ENCODE results near the gene TMEM233. TPM values are rescaled to one million over a fixed set of nuclear protein-coding genes. Genes with fewer than 3 reads are reported as not detected.

TMEM233 gene
- total RNA-seq, 2 donors from 2014 or later: not detected

- no peaks in the 10 kb centered on the region for H3K9me3 ChIP-seq (ENCODE audit: control insufficient read depth, low read length)
- no peak overlapping the region for H3K27ac ChIP-seq (ENCODE audit: low read depth, low read length)
- 87 to 97% methylated on average over 4 to 5 of the region's 5 CpGs for WGBS, 2 experiments (ENCODE audit: insufficient coverage in 1 of 2, insufficient read length in 1 of 2)
- no peak overlapping the region for H3K27ac Mint-ChIP-seq
- H3K36me3 Mint-ChIP-seq (ENCODE audit: low read depth): no peaks in the 10 kb centered on the region
- peaks cover 11% of the 10 kb centered on the region for H3K27me3 Mint-ChIP-seq (ENCODE audit: insufficient read depth)
- peaks cover 4% of the 10 kb centered on the region for H3K4me1 ChIP-seq (ENCODE audit: control insufficient read depth, insufficient read depth, low read length)
- H3K4me1 Mint-ChIP-seq: no peaks in the 10 kb centered on the region
- peaks cover 3% of the 10 kb centered on the region for H3K9me3 Mint-ChIP-seq
- no peak overlapping the region for H3K4me3 Mint-ChIP-seq
- TF ChIP-seq CTCF (conservative IDR thresholded peaks at IDR 0.05): no peak
- H3K9ac ChIP-seq (ENCODE audit: extremely low read depth, low read length, poor library complexity, severe bottlenecking): no peak overlapping the region
- no peaks in the 10 kb centered on the region for H3K36me3 ChIP-seq (ENCODE audit: control insufficient read depth, insufficient read depth, low read length)
- DNase-seq: no peak
- no peak overlapping the region for H3K4me3 ChIP-seq (ENCODE audit: low read length)
- H3K27me3 ChIP-seq (ENCODE audit: control insufficient read depth, insufficient read depth, low read length, poor library complexity, severe bottlenecking): peaks cover 10% of the 10 kb centered on the region
Measured at GRCh38 chr12:119660076-119660475, 66.5 kb downstream of the TMEM233 start.

GRCh38 chr12:119661882-119662281 is 68.3 kb downstream of the TMEM233 start:
- Mint-ChIP-seq H3K27me3 (ENCODE audit: insufficient read depth) (peaks cover 8% of the 10 kb centered on the region), H3K4me3 (no peak overlapping the region), H3K4me1 (no peaks in the 10 kb centered on the region), H3K9me3 (no peaks in the 10 kb centered on the region), H3K36me3 (ENCODE audit: low read depth) (no peaks in the 10 kb centered on the region), H3K27ac (no peak overlapping the region)
- no peak overlapping the region for H3K9ac ChIP-seq (ENCODE audit: extremely low read depth, low read length, poor library complexity, severe bottlenecking)
- 74 to 86% methylated on average over 1 to 4 of the region's 4 CpGs for WGBS, 2 experiments (ENCODE audit: insufficient coverage in 1 of 2, insufficient read length in 1 of 2)
- H3K4me3 ChIP-seq (ENCODE audit: low read length): no peak overlapping the region
- H3K27ac ChIP-seq (ENCODE audit: low read depth, low read length): no peak overlapping the region
- no peaks in the 10 kb centered on the region for H3K9me3 ChIP-seq (ENCODE audit: control insufficient read depth, low read length)
- peaks cover 10% of the 10 kb centered on the region for H3K27me3 ChIP-seq (ENCODE audit: control insufficient read depth, insufficient read depth, low read length, poor library complexity, severe bottlenecking)
- no peaks in the 10 kb centered on the region for H3K36me3 ChIP-seq (ENCODE audit: control insufficient read depth, insufficient read depth, low read length)
- no peak for TF ChIP-seq CTCF (conservative IDR thresholded peaks at IDR 0.05)
- DNase-seq: no peak
- H3K4me1 ChIP-seq (ENCODE audit: control insufficient read depth, insufficient read depth, low read length): peaks cover 10% of the 10 kb centered on the region

GRCh38 chr12:119664642-119665041 is 71.1 kb downstream of the TMEM233 start:
- Mint-ChIP-seq H3K27me3 (ENCODE audit: insufficient read depth) (peaks cover 8% of the 10 kb centered on the region), H3K27ac (no peak overlapping the region), H3K4me3 (no peak overlapping the region), H3K9me3 (no peaks in the 10 kb centered on the region), H3K4me1 (peaks cover 9% of the 10 kb centered on the region), H3K36me3 (ENCODE audit: low read depth) (peaks cover 5% of the 10 kb centered on the region)
- TF ChIP-seq CTCF (conservative IDR thresholded peaks at IDR 0.05): no peak
- DNase-seq: no peak
- Histone ChIP-seq H3K27me3 (ENCODE audit: control insufficient read depth, insufficient read depth, low read length, poor library complexity, severe bottlenecking) (peaks cover 10% of the 10 kb centered on the region), H3K9ac (ENCODE audit: extremely low read depth, low read length, poor library complexity, severe bottlenecking) (no peak overlapping the region), H3K9me3 (ENCODE audit: control insufficient read depth, low read length) (no peaks in the 10 kb centered on the region), H3K36me3 (ENCODE audit: control insufficient read depth, insufficient read depth, low read length) (no peaks in the 10 kb centered on the region), H3K4me1 (ENCODE audit: control insufficient read depth, insufficient read depth, low read length) (peaks cover 14% of the 10 kb centered on the region), H3K27ac (ENCODE audit: low read depth, low read length) (no peak overlapping the region), H3K4me3 (ENCODE audit: low read length) (no peak overlapping the region)
- WGBS, 2 experiments (ENCODE audit: insufficient coverage in 1 of 2, insufficient read length in 1 of 2): 82% methylated on average over 1 of the region's 1 CpG; no CpG with 5 or more reads in 1 of the 2 experiments

Measured in endodermal cell (in vitro differentiated cells).